Thyroid gland (tissue), 4 donors: ENCODE data around the gene MYEF2.

Experiments
- CTCF ChIP-seq, 6 experiments: fragments of 200-600 bp in 3 of 6; fragments of 450-650 bp in 3 of 6; sonication (generic) in 3 of 6; IDR thresholded peaks; one replicate each; pipeline ENCODE4 v1.5.1; 2016 to 2019; ENCODE audit warnings: antibody characterized with exemption in 6 of 6, mild to moderate bottlenecking in 2 of 6, inconsistent platforms in 1 of 6, moderate library complexity in 1 of 6
- POLR2A ChIP-seq, 2 donors: fragments of 450-650 bp; IDR thresholded peaks; one replicate each; pipeline ENCODE4 v1.6.1; 2017; ENCODE audit warnings: antibody characterized with exemption in 2 of 2, mild to moderate bottlenecking in 2 of 2, moderate library complexity in 1 of 2

- no peak for TF ChIP-seq CTCF (IDR thresholded peaks at IDR 0.05)
- TF ChIP-seq POLR2A (IDR thresholded peaks at IDR 0.05) = no peak
These were observed 47.7 kb upstream of the MYEF2 start for GRCh38 chr15:48225771-48226170.
